CD4-positive, alpha-beta T cell (primary cell): ENCODE measurements around the gene NDE1. TPM values are rescaled to one million over a fixed set of nuclear protein-coding genes. Genes with fewer than 3 reads are reported as not detected.

Experiments used
- ATAC-seq: fragments of 200-7000 bp; cut with Tn5 transposase; one replicate; pipeline ENCODE4 v1.10.0; 2022; ENCODE audit warnings: mild to moderate bottlenecking; ENCODE audit not compliant: poor library complexity
- CTCF ChIA-PET: fragments of 350-600 bp; sonication (Branson Sonifier 250); formaldehyde crosslinking; loops from one replicate; lab custom pipeline; 2021; ENCODE audit warnings: antibody characterized with exemption, inconsistent platforms; lab: Charles Lee
- POLR2A ChIA-PET: fragments of 350-600 bp; sonication (Branson Sonifier 250); formaldehyde crosslinking; loops from one replicate; lab custom pipeline; 2021; ENCODE audit warnings: antibody characterized with exemption, inconsistent platforms; lab: Charles Lee
- DNase-seq, 14 experiments: peaks; one replicate each; pipeline ENCODE4 v3.0.0-alpha.2; 2013 to 2020; ENCODE audit warnings: mixed read lengths in 2 of 14
- H3K27ac ChIP-seq, 2 donors: one replicate each; pipeline versions ENCODE4 v1.5.1 to v1.7.0; 2013; ENCODE audit warnings: low read length in 2 of 2, low read depth in 1 of 2, mild to moderate bottlenecking in 1 of 2
- H3K27me3 ChIP-seq, 2 experiments: 1 replicate in 1 of 2; 2 replicates in 1 of 2; pipeline versions ENCODE4 v1.6.1 to v1.7.0; 2013; ENCODE audit warnings: low read length in 2 of 2, control low read depth in 1 of 2, mild to moderate bottlenecking in 1 of 2, moderate library complexity in 1 of 2; ENCODE audit not compliant: insufficient read depth in 2 of 2, control insufficient read depth in 1 of 2
- H3K36me3 ChIP-seq: one replicate; pipeline ENCODE4 v1.6.1; 2013; ENCODE audit warnings: low read length, control low read depth; ENCODE audit not compliant: insufficient read depth
- H3K4me1 ChIP-seq: one replicate; pipeline ENCODE4 v1.6.1; 2013; ENCODE audit warnings: low read length, control low read depth; ENCODE audit not compliant: insufficient read depth
- H3K4me3 ChIP-seq: one replicate; pipeline ENCODE4 v1.5.1; 2013; ENCODE audit warnings: mild to moderate bottlenecking, low read length, moderate library complexity
- H3K9me3 ChIP-seq, 2 experiments: 1 replicate in 1 of 2; 2 replicates in 1 of 2; pipeline versions ENCODE4 v1.6.1 to v1.7.0; 2013; ENCODE audit warnings: low read length in 2 of 2, mild to moderate bottlenecking in 2 of 2, control low read depth in 1 of 2, moderate library complexity in 1 of 2; ENCODE audit not compliant: control insufficient read depth in 1 of 2, insufficient read depth in 1 of 2
- H3K27ac Mint-ChIP-seq: one replicate; pipeline ENCODE4 v1.8.0; 2020; ENCODE audit warnings: mixed read lengths
- H3K27me3 Mint-ChIP-seq: one replicate; pipeline ENCODE4 v1.8.0; 2021; ENCODE audit warnings: mixed read lengths
- H3K36me3 Mint-ChIP-seq: one replicate; pipeline ENCODE4 v1.8.0; 2021; ENCODE audit warnings: low read depth, mixed read lengths
- H3K4me1 Mint-ChIP-seq: one replicate; pipeline ENCODE4 v1.8.0; 2021; ENCODE audit warnings: low read depth, mixed read lengths
- H3K4me3 Mint-ChIP-seq: one replicate; pipeline ENCODE4 v1.8.0; 2020; ENCODE audit warnings: mild to moderate bottlenecking, mixed read lengths
- H3K9me3 Mint-ChIP-seq: one replicate; pipeline ENCODE4 v1.8.0; 2020; ENCODE audit warnings: mixed read lengths
- intact Hi-C, 2 experiments: fragments of 100-400 bp; cut with DNase I in 1 of 2; cut with micrococcal nuclease in 1 of 2; formaldehyde crosslinking; loops; one replicate each; pipeline versions ENCODE4 v1.15.1 to v1.9.0; 2023 to 2025; cut with DNase I, micrococcal nuclease
- total RNA-seq, 174 experiments: library from RNA in 2 of 174; stranded (reverse) in 2 of 174; gene quantifications; one replicate each; pipeline ENCODE4 v1.2.3 and lab custom pipeline; 2021 to 2026
- TF ChIP-seq, protein P1 (sequence below): fragments of 200-600 bp; IDR thresholded peaks from one replicate; pipeline ENCODE4 v1.8.0; 2022; ENCODE audit warnings: antibody characterized with exemption, mild to moderate bottlenecking

Gene NDE1
- total RNA-seq, 2 experiments from 2014 or later: 96.6 to 106 TPM

DNA sequence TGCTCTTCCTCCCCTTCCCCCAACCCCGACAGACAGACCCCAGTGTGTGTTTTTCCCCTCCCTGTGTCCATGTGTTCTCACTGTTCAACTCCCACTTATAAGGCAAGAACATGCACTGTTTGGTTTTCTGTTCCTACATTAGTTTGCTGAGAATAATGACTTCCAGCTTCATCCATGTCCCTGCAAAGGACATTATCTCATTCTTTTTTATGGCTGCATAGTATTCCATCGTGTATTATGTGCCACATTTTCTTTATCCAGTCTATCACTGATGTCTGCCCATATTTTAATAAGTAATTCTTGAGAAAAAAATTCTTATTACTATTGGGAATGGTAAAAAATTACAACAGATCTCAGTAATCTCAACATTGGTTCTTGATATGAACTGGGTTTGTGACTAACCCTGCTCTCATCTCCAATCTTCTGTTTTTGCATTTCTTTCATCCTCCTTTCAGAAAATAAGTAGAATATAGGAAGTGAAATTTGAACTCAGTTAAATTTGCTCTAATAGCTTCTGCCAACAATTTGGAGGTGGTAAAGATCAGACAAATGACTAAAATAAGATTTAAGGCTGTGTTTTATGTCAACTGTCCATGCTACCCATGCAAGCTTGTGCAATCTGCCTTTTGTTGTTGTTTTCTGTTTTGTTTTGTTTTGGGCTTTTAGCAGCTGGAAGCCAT is 18.2 kb upstream of the NDE1 start:
- DNase-seq: no peak
- Histone ChIP-seq H3K4me3 (no peak overlapping the region), H3K27me3 (no peaks in the 10 kb centered on the region), H3K4me1 (peaks cover 14% of the 10 kb centered on the region), H3K27ac (no peak overlapping the region), H3K36me3 (peaks cover 76% of the 10 kb centered on the region), H3K9me3 (no peaks in the 10 kb centered on the region)
- Mint-ChIP-seq H3K27ac (peak overlapping the region; percentile 9), H3K36me3 (peaks cover 89% of the 10 kb centered on the region), H3K4me3 (no peak overlapping the region), H3K9me3 (no peaks in the 10 kb centered on the region), H3K27me3 (no peaks in the 10 kb centered on the region), H3K4me1 (peaks cover 44% of the 10 kb centered on the region)
- POLR2A ChIA-PET: interaction anchor here (3.1 kb wide), 1 partner anchor 11 kb away, joined by 25 read pairs; the partner anchor contains the start of gene MARF1
- TF ChIP-seq, protein P1, sequence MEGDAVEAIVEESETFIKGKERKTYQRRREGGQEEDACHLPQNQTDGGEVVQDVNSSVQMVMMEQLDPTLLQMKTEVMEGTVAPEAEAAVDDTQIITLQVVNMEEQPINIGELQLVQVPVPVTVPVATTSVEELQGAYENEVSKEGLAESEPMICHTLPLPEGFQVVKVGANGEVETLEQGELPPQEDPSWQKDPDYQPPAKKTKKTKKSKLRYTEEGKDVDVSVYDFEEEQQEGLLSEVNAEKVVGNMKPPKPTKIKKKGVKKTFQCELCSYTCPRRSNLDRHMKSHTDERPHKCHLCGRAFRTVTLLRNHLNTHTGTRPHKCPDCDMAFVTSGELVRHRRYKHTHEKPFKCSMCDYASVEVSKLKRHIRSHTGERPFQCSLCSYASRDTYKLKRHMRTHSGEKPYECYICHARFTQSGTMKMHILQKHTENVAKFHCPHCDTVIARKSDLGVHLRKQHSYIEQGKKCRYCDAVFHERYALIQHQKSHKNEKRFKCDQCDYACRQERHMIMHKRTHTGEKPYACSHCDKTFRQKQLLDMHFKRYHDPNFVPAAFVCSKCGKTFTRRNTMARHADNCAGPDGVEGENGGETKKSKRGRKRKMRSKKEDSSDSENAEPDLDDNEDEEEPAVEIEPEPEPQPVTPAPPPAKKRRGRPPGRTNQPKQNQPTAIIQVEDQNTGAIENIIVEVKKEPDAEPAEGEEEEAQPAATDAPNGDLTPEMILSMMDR: no peak
- CTCF ChIA-PET: interaction anchor here (3.7 kb wide), 1 partner anchor 11 kb away, joined by 17 read pairs; the partner anchor contains the start of gene MARF1
- ATAC-seq: no peak
- intact Hi-C loops: loop anchor here in 1 of 2 experiments (5.0 kb wide), 1 partner anchor 35 kb away; no protein-coding TSS in a partner anchor

DNA sequence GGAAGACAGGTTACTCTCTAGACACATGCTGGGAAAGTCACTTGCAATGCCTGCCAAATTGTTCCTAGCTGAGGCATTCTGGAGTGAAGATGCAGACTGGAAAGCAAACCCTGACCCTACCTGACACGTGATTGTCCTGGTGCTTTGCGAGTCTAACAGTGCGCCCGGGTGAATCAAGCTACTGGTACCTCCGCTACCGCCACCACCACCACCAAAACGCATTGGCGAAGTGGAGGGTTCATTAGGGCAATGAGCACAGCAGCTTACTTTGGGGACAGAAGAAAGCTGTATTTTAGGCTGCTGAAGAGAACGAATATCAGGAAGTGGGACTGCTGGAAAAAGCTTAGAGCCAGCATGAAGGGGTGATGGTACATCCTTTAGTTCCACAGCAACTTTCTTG is 14.1 kb upstream of the NDE1 start:
- no peaks in the 10 kb centered on the region for H3K9me3 ChIP-seq
- Mint-ChIP-seq H3K4me1 (peaks cover 66% of the 10 kb centered on the region), H3K4me3 (no peak overlapping the region), H3K9me3 (no peaks in the 10 kb centered on the region), H3K27me3 (no peaks in the 10 kb centered on the region), H3K36me3 (peaks cover 91% of the 10 kb centered on the region), H3K27ac (peak overlapping the region; percentile 98)
- no peak overlapping the region for H3K4me3 ChIP-seq
- CTCF ChIA-PET: interaction anchor here (1.4 to 1.7 kb wide), 2 partner anchors 46 to 69 kb away, joined by 3 to 4 read pairs; no protein-coding TSS in a partner anchor
- peaks cover 45% of the 10 kb centered on the region for H3K4me1 ChIP-seq
- H3K27ac ChIP-seq: peak overlapping the region; percentile 65 to 80
- ATAC-seq (no peak), DNase-seq (peak in 1 of 14 experiments; percentile 9)
- POLR2A ChIA-PET: interaction anchor here (1.0 to 1.7 kb wide), 2 partner anchors 17 to 46 kb away, joined by 3 read pairs; no protein-coding TSS in a partner anchor
- H3K27me3 ChIP-seq: no peaks in the 10 kb centered on the region
- peaks cover 79% of the 10 kb centered on the region for H3K36me3 ChIP-seq
- TF ChIP-seq, protein P1: no peak
- intact Hi-C loops: no loop called here

DNA sequence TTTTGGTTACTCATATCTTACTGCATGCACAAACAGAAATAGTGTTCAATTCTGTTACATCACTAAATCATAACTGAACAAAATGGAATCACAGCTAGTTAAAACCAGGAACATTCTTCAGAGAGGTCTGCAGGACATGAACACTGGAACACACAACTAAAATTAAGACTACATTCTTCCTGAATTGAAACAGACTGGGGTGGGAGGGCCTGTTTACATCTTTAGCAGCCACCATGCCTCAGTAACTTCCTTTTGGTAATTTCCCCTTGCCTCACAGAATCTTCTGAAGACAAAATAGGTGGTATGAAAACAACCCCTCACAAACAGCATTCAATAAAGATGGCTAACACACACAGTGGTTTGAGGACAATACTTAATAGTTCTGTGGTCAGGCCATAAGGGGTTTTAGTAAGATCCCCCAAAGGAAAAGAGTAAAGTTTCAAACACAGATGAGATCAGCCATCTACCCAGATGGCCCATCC is 13.6 kb upstream of the NDE1 start:
- no peaks in the 10 kb centered on the region for H3K9me3 ChIP-seq
- H3K27me3 ChIP-seq: no peaks in the 10 kb centered on the region
- TF ChIP-seq, protein P1: no peak
- DNase-seq (peak in 4 of 14 experiments; percentile 42 to 72 (median 66)), ATAC-seq (peak; percentile 72)
- Mint-ChIP-seq H3K27me3 (no peaks in the 10 kb centered on the region), H3K4me3 (peak overlapping the region; percentile 45), H3K9me3 (no peaks in the 10 kb centered on the region), H3K27ac (peak overlapping the region; percentile 98), H3K4me1 (peaks cover 71% of the 10 kb centered on the region), H3K36me3 (peaks cover 91% of the 10 kb centered on the region)
- intact Hi-C loops: no loop called here
- no peak overlapping the region for H3K4me3 ChIP-seq
- H3K27ac ChIP-seq: peak overlapping the region; percentile 65 to 80
- peaks cover 47% of the 10 kb centered on the region for H3K4me1 ChIP-seq
- ChIA-PET POLR2A (interaction anchor here (1.7 kb wide), 1 partner anchor 17 kb away, joined by 3 read pairs; no protein-coding TSS in a partner anchor), CTCF (interaction anchor here (1.4 kb wide), 1 partner anchor 46 kb away, joined by 3 read pairs; no protein-coding TSS in a partner anchor)
- peaks cover 74% of the 10 kb centered on the region for H3K36me3 ChIP-seq
